Neutrophil (primary cell): ENCODE data around the gene CNGA2.

Experiments
- H3K27ac ChIP-seq: fragments of 200-600 bp; sonication (generic); 2 replicates; pipeline ENCODE4 v1.5.1; 2016; ENCODE audit warnings: mild to moderate bottlenecking, moderate library complexity
- H3K27me3 ChIP-seq: fragments of 200-600 bp; sonication (generic); 2 replicates; pipeline ENCODE4 v1.6.0; 2016; ENCODE audit warnings: mild to moderate bottlenecking
- H3K36me3 ChIP-seq: fragments of 200-600 bp; sonication (generic); 2 replicates; pipeline ENCODE4 v1.5.1; 2017
- H3K4me1 ChIP-seq, 2 experiments: fragments of 200-600 bp in 1 of 2; sonication (generic) in 1 of 2; 1 replicate in 1 of 2; 2 replicates in 1 of 2; pipeline versions ENCODE4 v1.5.1 to v1.6.1; 2013 to 2016; ENCODE audit warnings: low read depth in 1 of 2, low read length in 1 of 2, mild to moderate bottlenecking in 1 of 2, moderate library complexity in 1 of 2; ENCODE audit not compliant: control insufficient read depth in 1 of 2, insufficient read depth in 1 of 2
- H3K4me3 ChIP-seq, 2 experiments: fragments of 200-600 bp in 1 of 2; sonication (generic) in 1 of 2; 1 replicate in 1 of 2; 2 replicates in 1 of 2; pipeline ENCODE4 v1.5.1; 2013 to 2016; ENCODE audit warnings: low read depth in 1 of 2, low read length in 1 of 2, mild to moderate bottlenecking in 1 of 2, moderate library complexity in 1 of 2
- H3K9me3 ChIP-seq: fragments of 200-600 bp; sonication (generic); 2 replicates; pipeline ENCODE4 v1.5.1; 2016
- TF ChIP-seq, protein P1 (sequence below): fragments of 200-600 bp; sonication (generic); IDR thresholded peaks from 2 replicates; pipeline ENCODE4 v1.5.1; 2016; ENCODE audit warnings: antibody characterized with exemption

Gene CNGA2

GRCh38 chrX:151750511-151750910 is 16.0 kb downstream of the CNGA2 start:
- no peaks in the 10 kb centered on the region for H3K36me3 ChIP-seq
- no peak overlapping the region for H3K4me3 ChIP-seq
- no peaks in the 10 kb centered on the region for H3K27me3 ChIP-seq
- no peaks in the 10 kb centered on the region for H3K9me3 ChIP-seq
- no peak overlapping the region for H3K27ac ChIP-seq
- H3K4me1 ChIP-seq: no peaks in the 10 kb centered on the region
- TF ChIP-seq, protein P1, sequence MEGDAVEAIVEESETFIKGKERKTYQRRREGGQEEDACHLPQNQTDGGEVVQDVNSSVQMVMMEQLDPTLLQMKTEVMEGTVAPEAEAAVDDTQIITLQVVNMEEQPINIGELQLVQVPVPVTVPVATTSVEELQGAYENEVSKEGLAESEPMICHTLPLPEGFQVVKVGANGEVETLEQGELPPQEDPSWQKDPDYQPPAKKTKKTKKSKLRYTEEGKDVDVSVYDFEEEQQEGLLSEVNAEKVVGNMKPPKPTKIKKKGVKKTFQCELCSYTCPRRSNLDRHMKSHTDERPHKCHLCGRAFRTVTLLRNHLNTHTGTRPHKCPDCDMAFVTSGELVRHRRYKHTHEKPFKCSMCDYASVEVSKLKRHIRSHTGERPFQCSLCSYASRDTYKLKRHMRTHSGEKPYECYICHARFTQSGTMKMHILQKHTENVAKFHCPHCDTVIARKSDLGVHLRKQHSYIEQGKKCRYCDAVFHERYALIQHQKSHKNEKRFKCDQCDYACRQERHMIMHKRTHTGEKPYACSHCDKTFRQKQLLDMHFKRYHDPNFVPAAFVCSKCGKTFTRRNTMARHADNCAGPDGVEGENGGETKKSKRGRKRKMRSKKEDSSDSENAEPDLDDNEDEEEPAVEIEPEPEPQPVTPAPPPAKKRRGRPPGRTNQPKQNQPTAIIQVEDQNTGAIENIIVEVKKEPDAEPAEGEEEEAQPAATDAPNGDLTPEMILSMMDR: no peak

GRCh38 chrX:151752847-151753246 is 18.3 kb downstream of the CNGA2 start:
- Histone ChIP-seq H3K27me3 (no peaks in the 10 kb centered on the region), H3K4me3 (no peak overlapping the region), H3K36me3 (no peaks in the 10 kb centered on the region), H3K9me3 (no peaks in the 10 kb centered on the region), H3K4me1 (no peaks in the 10 kb centered on the region), H3K27ac (no peak overlapping the region)
- TF ChIP-seq, protein P1: no peak

GRCh38 chrX:151753313-151754046 is 18.9 kb downstream of the CNGA2 start:
- Histone ChIP-seq H3K36me3 (no peaks in the 10 kb centered on the region), H3K4me1 (no peaks in the 10 kb centered on the region), H3K9me3 (no peaks in the 10 kb centered on the region), H3K27ac (no peak overlapping the region), H3K4me3 (no peak overlapping the region), H3K27me3 (no peaks in the 10 kb centered on the region)
- TF ChIP-seq, protein P1: no peak

- H3K4me3 ChIP-seq: no peak overlapping the region
- H3K36me3 ChIP-seq: no peaks in the 10 kb centered on the region
- no peaks in the 10 kb centered on the region for H3K27me3 ChIP-seq
- H3K27ac ChIP-seq: no peak overlapping the region
- TF ChIP-seq, protein P1: no peak
- H3K9me3 ChIP-seq: no peaks in the 10 kb centered on the region
- no peaks in the 10 kb centered on the region for H3K4me1 ChIP-seq
These were observed 19.5 kb downstream of the CNGA2 start for GRCh38 chrX:151754047-151754429.

DNA sequence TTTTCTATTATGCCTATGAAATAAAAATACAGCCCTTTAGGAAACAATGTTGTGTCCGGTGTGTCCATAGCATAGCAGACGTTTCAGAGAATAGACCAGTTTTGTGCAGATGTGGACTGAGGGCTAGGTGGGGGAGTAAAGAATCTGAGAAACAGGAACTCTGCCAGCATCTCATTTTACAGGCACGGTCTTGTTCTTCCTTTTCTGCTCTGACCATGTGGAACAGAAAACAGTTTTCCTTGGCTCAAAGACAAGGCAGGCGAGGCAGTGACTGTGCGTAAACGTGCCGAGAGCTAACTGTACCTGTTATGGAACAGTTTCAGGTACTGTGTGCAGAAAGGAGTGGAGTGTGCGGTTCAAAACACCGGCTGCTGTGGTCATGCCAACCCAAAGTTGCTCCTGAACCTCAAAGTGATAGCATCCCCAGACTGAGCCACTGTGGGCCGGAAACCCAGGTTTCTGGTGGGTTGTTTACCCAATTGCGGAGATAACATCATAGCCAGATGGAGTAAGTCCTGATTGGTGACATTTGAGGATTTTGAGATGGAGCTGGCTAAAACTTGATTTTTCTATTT is 20.2 kb downstream of the CNGA2 start:
- no peak overlapping the region for H3K4me3 ChIP-seq
- H3K9me3 ChIP-seq: no peaks in the 10 kb centered on the region
- no peaks in the 10 kb centered on the region for H3K27me3 ChIP-seq
- no peak overlapping the region for H3K27ac ChIP-seq
- TF ChIP-seq, protein P1: no peak
- H3K4me1 ChIP-seq: no peaks in the 10 kb centered on the region
- no peaks in the 10 kb centered on the region for H3K36me3 ChIP-seq
